HUDEP-2 (cell line): ENCODE measurements around the gene ZNF813.

Experiments used
- DNase-seq, 76 experiments: peaks; one replicate each; lab custom pipeline; 2025; ENCODE audit not compliant: unreplicated experiment in 76 of 76; lab: John Stamatoyannopoulos, UW

Gene ZNF813

DNA sequence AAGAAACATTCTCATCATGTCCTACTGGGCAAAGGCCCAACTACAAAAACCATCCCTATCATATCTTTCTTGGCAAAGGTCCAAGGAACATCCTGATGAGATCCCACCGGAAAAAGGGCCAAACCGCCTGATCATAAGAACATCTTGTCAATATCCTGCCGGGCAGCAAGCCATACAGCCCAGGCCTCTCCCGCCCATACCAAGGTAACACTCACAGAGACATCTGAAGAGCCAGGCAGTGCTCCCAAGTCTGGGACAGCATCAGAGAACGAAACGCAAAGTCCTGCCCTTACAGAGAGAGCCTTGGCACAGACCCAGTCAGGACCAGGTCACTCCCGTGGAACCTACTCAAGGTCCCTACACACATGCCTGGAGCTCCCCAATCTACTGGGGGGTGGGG, 51.9 kb downstream of the ZNF813 start:
- DNase-seq: peak in 1 of 76 experiments; percentile 7

DNA sequence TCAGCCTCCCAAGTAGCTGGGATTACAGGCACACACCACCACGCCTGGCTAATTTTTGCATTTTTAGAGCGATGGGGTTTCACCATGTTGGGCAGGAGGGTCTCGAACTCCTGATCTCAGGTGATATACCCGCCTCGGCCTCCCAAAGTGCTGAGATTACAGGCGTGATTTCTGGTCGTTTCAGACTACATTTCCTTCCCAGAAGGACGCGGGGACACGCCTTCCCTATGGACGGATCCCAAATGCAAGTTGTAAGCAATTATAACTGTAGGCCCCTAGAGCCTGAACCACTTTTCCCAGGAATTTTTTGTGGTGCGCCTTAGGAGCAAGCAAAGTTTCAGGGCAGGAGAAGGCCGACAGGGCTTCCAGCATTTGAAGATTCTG, 52.6 kb downstream of the ZNF813 start:
- DNase-seq: no peak

DNA sequence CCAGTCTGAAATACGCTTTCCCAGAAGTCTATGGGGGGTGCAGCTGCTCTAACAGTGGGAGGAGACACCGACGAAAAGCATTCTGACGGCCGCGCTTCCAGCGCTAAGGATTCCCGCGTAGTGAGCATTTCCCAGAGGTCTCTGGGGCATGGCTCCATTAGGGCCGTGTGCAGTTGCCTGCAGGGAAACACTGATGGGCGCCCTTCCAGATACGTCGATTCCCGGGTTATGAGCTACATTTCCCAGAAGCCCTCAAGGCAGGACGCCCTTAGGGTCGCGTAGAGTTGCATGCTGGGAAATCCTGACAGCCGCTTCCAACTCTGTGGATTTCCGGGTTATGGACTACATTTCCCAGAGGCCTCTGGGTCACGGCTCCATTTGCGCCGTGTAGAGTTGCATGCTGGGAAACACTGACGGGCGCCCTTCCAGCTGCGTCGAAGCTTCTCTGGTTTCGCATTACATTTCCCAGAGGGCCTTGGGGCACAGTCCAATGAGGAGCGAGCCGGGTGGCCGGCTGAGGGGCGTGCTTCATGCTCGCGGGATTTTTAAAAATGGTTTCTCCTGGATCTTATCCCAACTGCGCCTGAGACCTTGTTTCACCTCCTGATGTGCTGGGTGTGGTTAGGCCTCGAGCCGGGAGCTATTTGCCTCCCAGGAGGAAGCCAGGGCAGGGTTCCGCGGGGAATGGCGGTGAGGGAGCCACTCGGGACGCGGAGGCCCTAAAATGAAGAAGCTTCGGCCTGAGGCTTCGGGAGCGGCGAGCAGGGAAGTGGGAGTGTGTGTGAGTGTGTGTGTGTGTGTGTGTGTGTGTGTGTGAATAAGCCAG, 53.2 kb downstream of the ZNF813 start:
- DNase-seq: peak in 75 of 76 experiments; percentile 62 to 99 (median 94)

DNA sequence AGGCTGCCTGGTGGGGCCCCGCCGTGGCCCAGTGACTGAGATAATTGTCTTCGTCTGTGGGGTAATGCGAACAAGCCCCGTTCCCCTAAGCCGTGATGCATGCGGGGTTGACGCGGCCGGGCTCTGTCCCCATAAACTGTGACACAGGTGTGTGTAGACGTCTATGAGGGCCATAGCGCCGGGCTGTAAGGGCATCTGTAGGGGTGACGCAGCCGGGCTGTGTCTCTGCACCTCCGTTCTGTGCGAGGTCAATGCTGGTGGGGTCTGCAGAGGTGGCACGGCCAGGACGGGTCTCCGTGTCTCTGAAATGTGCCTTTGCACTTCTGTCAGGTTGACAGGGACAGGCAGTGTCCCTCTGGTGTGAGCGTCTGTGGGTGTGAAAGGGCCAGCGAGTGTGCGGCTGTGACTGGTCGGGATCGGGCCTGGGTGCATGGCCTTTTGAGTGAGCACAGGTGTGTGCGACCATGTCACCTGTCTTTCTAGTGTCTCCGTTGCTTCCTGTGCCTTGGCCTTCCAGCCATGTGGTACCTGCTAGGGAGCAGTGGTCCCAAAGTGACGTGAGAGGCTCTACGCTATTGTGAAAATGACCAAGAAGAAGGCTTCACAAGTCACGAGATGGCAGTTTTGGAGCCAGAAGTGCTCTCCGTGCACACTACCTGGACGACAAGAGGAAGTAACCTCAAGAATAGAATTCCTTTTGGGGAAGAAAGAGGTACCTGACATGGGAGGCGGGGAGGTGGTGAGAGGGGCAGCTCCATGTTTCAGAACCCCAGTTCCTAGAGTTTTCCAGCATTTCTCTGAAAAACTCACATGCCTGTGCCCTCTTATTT, 54.1 kb downstream of the ZNF813 start:
- peak in 7 of 76 experiments; percentile 7 to 47 (median 33) for DNase-seq

DNA sequence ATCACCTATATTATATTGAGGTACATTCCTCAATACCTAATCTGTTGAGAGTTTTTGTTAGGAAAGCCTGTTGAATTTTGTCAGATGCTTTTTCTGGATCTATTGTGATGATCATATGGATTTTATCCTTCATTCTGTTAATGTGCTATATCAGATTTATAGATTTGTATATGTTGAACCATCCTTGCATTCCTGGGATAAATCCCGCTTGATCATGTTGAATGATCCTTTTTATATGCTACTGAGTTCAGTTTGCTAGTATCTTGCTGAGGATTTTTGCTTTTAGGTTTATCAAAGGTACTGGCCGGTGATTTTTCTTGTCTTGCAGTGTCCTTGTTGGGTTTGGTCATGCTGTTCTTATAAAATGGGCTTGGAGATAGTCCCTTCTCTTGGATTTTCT, 58.4 kb downstream of the ZNF813 start:
- no peak for DNase-seq

DNA sequence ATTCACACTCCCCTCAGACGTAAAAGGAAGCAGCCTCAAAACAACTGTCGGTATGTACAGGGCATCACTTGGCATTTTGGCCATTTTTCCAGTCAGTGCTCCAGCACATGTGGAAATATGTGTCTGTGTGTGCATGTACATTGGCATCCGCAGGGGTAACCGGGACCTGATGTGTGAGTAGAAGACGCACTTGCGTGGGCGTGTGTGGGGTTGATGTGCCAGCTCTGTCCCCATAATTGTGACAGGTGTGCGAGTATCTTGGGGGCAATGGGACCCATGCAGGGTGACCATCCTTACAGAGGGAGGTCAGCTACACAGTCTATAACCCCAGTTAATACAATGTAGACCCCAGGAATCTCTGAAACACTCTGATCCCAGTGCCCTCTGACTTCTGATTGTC, 63.1 kb downstream of the ZNF813 start:
- no peak for DNase-seq

DNA sequence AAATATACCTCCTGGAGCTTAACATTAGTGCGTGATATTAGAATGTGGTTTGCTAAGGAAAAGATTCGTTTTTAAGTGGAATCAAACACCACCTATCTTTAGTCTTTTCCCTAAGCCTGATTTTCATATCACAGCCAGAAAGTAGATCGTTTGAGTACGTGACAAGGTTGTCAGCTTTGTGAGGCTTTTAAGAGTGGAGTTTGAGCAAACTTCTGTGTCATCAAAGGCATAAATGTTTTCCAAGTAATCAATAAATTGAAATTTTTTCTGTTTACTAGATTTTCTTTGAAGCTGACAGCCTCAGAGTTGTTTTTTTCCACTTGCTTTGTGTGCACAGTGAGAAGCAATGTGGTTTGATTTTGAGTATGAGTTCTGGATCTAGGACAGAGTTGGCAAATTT, 63.9 kb downstream of the ZNF813 start:
- no peak for DNase-seq

DNA sequence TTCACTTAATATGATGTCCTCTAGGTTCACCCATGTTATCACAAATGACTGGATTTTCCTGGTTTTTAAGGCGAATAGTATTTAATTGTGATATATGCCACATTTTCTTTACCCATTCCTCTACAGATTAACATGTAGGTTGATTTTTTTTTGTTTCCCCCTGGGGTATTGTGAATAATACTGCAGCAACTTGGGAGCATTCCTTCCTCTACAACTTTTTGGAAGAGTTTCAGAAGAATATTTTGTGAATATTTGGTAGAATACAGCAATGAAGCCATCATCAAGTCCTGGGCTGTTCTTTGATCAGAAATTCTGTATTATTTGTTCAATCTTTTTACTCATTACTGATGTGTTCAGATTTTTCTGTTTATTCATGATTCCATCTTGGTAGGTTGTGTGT, 64.8 kb downstream of the ZNF813 start:
- no peak for DNase-seq

DNA sequence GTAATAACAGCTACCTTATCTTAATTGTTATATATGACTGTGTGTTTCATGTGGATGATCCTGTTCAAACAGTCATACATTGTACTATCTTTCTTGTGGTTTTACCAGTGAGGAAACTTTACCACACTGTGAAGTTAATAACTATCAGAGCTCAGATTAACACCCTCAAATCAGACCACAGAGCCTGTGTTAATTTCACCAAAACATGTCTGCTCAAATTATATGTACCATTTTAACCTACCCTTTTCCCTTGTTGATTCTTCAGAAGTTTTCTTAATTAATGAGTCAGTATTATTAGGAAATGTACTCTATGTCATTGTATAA, 68.7 kb downstream of the ZNF813 start:
- no peak for DNase-seq

DNA sequence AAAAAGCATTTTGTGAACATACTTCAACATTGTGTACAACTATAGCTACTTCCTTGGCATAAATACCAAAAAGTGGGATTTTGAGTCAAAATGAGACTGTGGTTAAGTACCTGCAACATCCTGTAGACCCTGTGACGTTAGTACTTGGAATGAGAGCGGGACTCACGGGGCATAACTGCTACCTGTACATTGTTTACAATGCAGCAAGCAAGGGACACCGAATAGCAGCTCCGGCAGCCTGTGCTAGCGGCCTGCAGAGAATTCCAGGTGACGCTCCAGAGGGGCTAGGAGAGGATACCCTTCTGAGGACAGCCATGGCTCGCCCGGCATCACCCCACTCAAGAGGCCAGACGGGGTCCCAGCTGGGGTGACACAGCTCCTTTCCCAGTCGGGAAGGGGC, 69.6 kb downstream of the ZNF813 start:
- no peak for DNase-seq

DNA sequence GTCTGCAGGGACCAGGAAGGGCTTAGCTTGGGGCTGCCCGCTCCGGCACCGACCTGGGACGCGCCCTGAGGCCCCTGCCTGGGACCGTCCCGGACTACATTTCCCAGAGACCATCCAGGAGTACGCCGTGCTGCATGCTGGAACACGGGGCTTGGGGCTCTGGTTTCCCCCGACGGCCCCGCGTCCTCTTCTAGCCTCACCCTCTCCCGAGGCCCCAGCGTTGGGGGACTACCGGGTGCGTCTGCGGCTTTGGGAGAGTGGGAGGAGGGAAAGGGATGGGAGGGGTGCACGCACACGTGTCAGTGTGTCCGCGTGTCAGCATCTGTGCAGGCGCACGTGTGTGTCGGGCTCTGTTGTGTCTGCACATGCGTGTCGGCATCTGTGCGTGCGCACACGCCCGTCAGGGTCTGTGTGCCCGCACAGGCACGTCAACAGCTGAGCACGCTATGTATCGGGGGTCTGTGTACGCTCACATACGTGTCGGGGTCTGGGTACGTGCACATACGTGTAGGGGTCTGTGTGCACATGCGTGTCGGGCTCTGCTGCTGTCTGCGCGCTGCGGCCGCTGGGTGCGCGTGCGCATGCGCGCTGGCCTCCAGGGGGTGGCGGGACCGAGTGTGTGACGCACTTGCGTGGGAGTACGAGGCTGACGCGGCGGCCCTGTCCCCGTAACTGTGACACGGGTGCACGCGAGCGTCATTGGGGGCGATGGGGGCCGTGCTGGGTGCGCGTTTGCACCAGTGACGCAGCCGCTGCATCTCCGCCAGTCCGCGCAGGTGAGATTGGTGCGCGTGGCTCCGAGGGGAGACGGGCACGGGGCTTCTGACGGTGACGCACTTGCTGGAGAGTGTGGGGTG, 70.2 kb downstream of the ZNF813 start, which contains the start of gene ZNF331:
ZNF331 (plus strand) TSS at position 625 of the 857 bp plus-strand sequence. CDS start 31,232 bp downstream, outside the sequence.
- peak in 67 of 76 experiments; percentile 8 to 78 (median 61) for DNase-seq

DNA sequence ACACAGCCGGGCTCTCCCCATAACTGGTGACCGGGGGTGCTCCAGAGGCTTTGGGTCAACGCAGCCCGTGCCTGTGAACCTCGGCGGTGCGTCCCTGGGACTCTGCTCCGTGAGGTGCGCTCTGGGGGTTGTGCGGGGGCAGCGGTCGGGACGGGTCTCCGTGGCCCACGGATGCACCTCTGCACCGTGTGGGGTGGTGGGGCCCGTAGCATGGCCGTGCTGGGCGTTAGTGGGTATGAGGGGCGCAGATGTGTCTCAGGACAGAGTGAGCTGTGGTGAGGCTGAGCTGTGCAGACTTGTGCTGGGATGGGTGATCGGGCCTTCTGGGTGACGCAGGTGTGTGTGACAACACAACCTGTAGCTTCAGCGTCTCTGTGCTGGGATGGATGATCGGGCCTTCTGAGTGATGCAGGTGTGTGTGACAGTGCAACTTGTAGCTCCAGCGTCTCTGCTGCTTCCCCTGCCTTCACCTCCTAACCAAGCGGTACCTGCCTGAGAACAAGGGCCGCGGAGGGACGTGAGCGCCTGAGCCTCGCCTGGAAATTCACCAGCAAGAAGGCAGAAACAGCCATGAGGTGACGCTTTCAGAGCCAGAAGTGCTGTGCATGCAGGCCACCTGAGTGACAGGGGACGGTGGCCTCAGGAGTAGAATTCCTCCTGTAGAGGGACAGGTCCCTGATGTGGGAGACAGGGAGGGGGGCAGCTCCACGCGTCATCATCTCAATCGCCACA, 71.0 kb downstream of the ZNF813 start:
- DNase-seq: peak in 1 of 76 experiments; percentile 14

DNA sequence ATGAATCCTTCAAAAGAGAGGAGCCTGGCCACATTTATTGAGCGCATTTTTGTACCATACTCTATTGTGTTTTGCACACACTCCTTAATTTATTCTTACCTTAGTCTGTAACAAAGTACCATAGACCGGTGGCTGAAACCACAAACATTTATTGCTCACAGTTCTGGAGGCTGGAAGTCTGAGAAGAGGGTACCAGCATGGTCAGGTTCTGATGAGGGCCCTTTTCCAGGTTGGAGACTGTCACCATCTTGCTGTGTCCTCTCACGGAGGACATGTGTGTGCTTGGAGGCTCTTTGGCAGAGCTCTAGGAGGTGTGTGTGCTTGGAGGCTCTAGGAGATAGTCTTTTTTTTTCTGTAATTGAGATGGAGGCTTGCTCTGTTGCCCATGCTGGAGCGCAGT, 72.6 kb downstream of the ZNF813 start:
- DNase-seq: no peak

DNA sequence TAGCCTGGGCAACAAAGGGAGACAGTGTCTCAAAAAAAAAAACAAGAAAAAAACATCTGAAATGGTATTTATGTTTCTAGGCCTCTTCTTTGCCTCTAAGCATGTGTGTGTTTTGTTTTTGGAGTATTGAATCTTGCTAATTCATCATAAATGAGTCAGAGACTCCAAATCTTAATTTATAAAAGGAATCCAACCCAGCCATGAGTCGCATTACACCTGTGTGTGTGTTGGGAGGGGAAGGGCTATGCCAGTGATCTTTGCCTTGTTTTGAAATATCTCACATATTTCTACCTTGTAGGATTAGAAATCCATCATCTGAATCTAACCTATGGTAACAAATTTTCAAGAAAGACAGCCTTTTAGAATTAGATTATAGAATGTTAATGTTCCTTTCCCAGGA, 74.4 kb downstream of the ZNF813 start:
- DNase-seq: no peak

DNA sequence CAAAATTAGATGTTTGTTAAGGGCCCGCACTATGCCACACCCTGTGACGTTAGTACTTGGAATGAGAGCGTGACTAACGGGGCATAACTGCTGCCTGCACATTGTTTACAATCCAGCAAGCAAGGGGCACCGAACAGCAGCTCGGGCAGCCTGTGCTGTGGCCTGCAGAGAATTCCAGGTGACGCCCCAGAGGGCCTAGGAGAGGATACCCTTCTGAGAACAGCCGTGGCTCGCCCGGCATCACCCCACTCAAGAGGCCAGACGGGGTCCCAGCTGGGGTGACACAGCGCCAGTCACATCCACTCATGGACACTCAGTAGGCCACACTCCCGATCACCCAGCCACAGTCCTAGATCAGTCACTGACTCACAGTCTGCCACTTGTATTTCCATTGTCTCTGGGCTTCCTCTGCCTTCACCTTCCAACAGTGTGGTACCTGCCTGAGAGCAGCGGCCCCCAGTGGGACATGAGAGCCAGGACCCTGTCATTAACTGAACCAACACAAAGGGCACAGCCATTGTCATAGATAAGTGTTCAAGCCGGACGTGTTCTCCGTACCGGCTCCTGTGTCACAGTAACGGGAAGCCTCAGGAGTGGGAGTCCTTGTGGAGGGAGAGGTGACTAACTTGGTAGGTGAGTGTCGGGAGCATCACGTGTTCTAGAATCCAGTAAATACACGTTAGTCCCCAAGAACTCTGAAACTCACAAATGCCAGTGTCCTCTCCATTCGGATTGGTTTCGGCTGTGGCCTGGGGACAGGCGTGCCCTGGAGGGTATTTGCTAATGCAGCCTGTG, 77.9 kb downstream of the ZNF813 start:
- no peak for DNase-seq
